ENCODE results near the gene ADGRD1.

DNA sequence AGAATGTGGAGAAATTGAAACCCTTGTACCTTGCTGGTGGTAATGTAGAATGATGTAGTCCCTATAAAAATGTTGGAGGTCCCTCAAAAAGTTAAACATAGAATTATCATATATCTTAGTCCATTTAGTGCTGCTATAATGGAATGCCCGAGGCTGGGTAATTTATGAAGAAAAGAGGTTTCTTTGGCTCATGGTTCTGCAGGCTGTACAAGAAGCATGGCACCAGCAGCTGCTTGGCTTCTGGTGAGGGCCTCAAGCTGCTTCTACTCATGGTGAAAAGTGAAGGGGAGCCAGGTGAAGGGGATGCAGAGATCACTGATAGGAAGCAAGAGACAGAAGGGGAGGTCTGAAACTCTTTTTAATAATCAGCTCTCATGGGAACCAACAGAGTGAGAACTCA lies 233.9 kb downstream of the ADGRD1 start:
- TF ChIP-seq, protein P1, sequence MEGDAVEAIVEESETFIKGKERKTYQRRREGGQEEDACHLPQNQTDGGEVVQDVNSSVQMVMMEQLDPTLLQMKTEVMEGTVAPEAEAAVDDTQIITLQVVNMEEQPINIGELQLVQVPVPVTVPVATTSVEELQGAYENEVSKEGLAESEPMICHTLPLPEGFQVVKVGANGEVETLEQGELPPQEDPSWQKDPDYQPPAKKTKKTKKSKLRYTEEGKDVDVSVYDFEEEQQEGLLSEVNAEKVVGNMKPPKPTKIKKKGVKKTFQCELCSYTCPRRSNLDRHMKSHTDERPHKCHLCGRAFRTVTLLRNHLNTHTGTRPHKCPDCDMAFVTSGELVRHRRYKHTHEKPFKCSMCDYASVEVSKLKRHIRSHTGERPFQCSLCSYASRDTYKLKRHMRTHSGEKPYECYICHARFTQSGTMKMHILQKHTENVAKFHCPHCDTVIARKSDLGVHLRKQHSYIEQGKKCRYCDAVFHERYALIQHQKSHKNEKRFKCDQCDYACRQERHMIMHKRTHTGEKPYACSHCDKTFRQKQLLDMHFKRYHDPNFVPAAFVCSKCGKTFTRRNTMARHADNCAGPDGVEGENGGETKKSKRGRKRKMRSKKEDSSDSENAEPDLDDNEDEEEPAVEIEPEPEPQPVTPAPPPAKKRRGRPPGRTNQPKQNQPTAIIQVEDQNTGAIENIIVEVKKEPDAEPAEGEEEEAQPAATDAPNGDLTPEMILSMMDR (IDR thresholded peaks at IDR 0.05): no peak
- TF ChIP-seq POLR2A (IDR thresholded peaks at IDR 0.05) (no peak), POLR2AphosphoS5 (IDR thresholded peaks at IDR 0.05) (no peak)

All from breast epithelium (tissue), 3 donors.